ENCODE measurements around the gene BRCA1.

The BRCA1 gene

DNA sequence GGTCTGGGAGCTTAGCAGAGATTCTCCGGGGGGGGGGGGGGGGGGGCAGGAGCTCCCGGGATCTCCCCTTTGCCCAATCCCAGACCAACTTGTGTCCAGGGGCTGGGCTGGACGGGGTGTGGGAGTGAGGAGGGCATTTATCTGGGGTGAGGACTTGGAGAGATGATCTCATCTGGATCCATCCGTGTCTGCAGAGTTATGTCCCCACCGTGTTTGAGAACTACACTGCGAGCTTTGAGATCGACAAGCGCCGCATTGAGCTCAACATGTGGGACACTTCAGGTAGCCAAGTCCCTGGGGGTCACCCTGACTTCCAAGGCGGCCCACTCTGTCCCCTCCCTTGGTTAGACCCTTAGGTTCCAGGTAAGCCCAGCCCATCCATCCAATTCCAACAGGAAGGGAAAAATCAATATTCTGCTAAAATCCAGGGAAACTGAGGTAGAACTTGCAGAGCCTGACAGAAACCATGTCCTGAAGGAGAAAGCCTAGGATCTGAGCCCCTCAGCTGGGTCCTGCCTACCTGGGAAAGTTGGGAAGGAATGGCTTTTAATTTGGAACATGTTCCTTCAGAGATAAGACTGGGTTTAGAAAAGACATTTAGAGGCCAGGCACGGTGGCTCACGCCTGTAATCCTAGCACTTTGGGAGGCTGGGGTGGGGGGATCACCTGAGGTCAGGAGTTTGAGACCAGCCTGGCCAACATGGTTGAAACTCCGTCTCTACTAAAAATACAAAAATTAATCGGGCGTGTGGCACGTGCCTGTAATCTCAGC, 99.2 kb downstream of the BRCA1 start:
- DNase-seq (ENCODE audit: low read depth in 1 of 2, low spot score in 1 of 2) = no peak

DNA sequence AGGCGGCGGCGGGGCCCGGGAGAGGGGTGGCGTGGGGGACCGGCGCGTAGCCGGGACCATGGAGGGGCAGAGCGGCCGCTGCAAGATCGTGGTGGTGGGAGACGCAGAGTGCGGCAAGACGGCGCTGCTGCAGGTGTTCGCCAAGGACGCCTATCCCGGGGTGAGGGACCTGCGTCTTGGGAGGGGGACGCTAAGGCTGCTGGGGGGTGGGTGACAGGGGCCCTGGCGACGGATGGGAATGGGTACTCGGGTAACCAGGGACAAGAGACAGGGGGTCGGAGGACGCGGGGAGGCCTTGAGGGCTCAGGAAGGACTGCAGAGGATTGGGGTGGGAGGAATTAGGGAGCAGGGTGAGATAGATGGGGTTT, 99.9 kb downstream of the BRCA1 start:
- DNase-seq (ENCODE audit: low read depth in 1 of 2, low spot score in 1 of 2) = no peak

DNA sequence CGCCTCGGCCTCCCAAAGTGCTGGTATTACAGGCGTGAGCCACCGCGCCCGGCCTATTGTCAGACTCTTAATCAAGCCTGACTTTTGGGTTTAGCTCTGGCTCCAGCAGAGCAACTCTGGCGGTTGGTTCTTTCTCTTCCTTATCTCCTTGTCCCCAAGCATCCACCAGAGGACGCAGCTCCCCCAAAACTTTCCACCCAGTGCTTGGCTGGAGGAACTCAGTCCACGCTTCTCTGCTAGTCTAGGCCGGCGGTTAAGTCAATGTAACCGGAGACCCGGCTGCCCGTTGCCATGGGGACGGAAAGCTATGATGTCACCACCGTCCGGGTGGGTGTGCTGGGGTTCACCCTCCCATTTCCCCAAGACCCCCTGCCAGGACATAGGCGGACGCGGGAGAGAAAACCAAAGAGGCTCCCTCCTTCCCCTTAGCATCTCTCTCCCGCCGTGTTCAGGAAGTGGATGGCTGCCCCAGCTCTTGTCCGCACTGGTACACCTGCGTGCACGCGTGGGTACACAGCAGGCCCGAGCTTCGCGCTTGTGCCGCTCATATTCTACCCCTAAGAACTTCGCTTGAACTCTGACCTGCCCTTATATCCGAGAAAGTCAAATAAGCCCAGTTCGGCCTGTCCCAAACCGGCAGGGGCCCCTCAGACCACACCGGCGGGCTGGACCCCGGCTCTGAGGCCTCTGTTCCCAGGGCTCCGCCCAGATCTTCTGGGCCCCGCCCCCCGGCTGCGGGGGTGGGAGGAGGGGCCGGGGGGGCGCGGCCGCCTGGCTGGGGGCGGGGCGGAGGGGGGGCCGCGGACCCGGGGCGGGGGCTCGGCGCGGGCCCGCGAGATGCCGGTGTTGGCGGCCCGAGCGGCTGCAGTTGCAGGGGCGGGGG, 100.5 kb downstream of the BRCA1 start, which contains the start of gene RND2:
Gene RND2 (plus strand): TSS at position 825 of the 883 bp plus-strand sequence. CDS start 117 bp downstream, outside the sequence.
- peak; percentile 50 to 68 for DNase-seq (ENCODE audit: low read depth in 1 of 2, low spot score in 1 of 2)

DNA sequence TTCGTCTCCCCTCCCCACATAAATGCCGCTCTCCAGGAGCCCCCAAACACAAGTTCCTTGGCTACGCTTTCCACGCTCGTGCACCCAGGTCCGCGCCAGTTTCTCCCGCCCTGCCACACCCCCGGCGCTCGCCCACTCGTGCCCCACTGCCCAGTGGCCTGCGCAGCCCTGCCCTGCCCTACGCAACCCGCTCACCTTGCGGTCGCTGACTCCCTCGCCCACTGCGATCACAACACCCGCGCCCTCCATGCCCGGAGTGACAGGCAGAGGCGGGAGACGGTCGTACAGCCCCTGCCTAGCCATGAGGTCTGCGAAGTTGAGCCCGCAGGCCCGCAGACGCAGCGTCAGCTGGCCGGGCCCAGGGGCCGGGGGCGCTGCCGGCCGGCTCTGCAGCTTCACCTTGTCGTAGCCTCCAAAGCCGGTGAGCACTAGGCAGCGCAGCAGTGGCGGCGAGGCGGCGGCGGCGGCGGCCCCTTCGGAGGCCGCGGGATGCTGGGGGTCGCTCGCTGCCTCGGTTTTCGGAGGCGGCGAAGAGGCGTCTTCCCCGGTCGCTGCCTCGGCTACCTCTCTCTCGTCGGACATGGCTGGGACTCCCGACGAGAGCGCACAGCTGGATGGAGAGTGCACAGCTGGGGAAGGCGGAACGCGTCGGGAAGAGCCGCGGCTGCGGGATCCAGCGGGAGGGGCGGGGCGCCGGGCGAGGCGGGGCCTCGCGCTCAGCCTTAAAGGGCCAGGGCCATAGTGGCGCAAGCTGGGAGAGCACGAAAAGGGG, 103.2 kb downstream of the BRCA1 start, which contains the start of gene VAT1:
Gene VAT1 (minus strand): TSS at position 645 of the 772 bp plus-strand sequence. CDS start 63 bp downstream, at position 582.
- peak; percentile 34 to 62 for DNase-seq (ENCODE audit: low read depth in 1 of 2, low spot score in 1 of 2)

DNA sequence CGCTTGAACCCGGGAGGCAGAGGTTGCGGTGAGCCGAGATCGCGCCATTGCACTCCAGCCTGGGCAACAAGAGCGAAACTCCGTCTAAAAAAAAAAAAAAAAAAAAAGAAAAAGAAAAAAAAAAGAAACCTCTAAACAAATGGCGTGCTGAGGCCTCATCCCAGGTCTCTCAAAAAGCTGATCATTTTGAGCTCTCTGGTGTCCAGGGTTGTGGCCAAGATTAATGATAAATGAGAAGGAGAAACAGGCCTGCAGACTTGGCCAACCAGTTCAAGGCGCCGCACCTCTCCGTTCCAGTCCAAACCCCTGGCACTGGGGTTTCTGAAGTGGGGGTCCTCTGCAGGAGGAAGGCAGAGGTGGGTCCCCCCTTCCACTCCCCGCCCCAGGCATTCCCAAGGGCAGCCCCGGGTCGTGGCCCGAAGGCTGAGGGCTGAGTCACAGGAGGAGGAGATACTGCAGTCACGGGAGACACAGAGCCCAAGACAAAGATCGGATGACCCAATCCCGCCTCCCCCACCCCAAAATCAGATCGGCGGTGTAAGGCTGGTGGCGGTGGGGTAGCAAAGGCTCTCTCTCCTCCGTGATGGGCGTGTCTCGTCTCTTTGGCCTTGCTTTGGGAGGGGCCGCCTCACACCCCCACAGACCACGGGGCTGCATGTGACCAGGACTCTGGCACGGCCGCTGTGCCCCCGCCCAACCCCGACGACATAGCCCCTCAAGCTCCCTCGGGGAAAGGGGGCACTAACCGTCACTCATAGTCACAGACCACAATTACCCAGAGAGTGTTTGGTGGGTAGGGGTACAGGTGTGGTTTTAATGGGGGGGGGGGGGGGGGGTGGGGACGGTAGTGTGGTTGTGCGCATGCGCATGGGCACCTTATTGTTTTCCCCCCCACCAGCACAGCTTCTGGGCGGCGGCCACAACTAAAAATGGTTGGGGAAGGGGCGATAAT, 104.1 kb downstream of the BRCA1 start:
- DNase-seq (ENCODE audit: low read depth in 1 of 2, low spot score in 1 of 2) = no peak

DNA sequence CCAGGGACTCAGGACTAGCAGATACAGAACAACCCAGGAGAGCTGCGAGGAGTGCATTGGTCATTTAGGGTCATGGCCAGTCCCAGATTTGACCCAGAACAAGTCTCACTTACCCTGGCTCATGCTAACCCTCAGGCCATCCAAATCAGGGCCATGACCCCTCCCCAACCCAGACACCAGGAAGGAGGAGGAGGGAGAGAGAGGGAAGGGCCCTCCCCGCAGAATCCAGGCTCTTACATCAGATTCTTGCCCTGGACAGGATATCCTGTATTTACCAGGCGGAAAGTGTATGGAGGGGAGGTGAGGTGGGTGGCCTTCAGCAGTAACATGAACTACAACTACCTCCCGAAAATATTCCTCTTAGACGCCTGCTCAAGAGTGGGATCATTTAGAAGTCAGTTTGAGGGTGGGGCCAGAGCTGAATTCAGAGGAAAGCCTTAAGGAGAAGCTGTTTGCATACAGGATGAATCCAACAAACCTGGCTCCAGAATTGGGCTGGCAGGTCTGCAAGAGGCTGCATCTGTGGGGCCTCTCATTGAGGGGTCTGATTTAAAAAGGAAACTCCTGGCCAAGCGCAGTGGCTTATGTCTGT, 105.0 kb downstream of the BRCA1 start:
- no peak for DNase-seq (ENCODE audit: low read depth in 1 of 2, low spot score in 1 of 2)

DNA sequence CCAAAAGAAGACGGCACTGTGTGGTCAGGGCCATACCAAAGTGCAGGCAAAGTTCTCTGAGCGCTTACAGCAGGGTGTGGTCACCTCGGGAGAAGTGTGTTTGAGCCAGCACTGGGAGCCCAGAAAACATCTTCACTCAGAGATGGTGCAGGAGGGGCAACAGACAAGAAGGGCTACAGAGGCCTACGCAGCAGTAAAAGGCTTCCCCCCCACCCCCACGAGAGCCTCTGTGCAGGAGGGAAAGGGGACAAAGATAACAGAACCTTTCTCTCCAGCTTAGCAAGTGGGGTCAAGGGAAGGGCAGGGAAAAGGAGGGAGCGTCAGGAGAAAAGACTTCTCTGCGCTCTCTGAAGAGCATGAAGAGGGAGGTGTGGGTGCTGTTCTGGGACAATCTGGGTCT, 105.7 kb downstream of the BRCA1 start:
- no peak for DNase-seq (ENCODE audit: low read depth in 1 of 2, low spot score in 1 of 2)

DNA sequence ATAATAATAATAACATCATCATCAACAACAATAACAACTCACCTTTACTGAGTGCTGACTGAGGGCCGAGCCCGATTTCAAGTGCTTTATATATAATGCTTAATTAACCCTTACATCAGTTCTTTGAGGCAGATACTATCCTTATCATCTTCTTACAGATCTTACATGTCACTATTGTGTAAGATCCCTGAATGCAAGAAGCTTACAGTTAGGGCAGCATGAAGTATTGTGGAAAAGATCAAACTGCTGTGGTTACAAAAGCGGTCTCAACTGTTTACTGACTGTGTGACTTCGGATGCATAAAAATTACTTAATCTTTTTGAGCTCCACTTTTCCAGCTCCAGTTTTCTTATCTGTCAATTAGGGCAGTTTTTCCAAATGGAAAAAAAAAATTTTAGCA, 106.2 kb downstream of the BRCA1 start:
- DNase-seq (ENCODE audit: low read depth in 1 of 2, low spot score in 1 of 2) = no peak

DNA sequence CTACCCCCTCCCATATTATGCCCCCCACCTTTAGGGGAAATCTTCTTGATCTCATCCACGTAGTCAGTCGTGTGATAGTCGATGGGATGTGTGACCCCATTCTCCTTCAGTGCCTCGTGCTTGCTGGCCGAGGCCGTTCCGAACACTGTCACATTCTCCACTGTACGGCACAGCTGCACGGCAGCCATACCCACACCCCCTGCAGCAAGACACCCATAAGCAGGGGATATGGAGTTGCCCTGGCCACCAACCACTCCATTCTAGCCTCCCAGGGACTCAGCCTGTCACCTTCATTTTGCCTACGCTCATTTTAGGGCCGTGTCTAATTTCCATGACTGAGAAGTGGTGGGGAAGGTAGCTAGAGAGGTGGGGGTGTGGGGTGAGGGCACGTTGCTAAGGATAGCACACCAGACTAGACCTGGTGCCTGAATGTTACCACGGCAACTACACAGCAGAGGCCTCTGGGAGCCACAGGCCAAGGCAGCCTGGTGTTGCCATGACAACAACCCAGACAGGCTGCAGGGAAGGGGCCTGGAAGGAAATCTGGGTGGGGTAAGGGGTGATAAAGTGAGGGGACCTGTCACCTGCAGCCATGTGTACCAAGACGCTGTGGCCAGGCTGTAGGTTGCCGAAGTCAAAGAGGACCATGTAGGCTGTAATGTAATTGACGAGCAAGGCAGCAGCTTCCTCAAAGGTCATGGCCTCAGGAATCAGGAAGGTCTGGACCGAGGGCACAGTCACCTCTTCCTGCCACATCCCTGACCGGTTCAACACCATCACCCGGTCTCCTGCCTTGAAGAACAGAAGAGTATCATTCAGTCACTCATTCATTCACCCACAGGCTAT, 106.9 kb downstream of the BRCA1 start:
- DNase-seq (ENCODE audit: low read depth in 1 of 2, low spot score in 1 of 2) = no peak

DNA sequence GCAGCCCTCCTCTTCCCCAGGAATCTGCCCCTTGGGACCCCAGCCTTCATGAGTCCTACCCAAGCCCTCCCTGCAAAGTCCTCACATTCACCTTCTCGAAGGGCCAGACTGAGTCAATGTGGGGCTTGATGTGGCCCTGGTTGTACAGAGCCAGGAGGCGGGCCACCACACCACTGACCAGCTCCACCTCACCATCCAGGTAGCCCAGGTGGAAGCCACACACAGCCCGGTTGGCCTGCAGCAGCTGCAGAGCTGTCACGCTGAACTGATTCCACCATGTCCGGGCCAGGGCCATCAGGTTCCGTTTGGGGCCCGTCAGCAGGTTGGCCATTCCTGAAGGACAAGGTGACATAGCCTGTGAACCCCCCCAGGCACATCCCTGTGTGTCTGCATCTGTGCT, 108.9 kb downstream of the BRCA1 start:
- no peak for DNase-seq (ENCODE audit: low read depth in 1 of 2, low spot score in 1 of 2)

DNA sequence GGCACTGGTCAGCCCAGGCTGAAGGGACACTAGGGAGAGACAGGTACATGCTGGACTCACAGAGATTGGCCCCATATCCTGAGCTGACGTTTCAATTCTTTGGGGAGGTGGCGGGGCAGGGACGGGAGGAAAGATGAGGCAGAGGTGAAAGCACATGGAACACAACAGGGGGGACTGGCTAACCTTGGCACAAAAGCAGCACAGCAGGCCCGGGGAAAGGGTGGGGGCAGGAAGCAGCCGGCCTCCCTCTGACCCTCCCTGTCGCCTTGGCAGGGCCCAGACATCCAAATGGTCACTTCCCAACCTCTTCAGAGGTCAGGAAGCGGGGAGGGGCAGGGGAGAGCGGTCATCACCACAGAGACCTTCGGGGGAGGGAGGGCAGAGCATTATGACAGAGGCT, 109.6 kb downstream of the BRCA1 start:
- no peak for DNase-seq (ENCODE audit: low read depth in 1 of 2, low spot score in 1 of 2)

DNA sequence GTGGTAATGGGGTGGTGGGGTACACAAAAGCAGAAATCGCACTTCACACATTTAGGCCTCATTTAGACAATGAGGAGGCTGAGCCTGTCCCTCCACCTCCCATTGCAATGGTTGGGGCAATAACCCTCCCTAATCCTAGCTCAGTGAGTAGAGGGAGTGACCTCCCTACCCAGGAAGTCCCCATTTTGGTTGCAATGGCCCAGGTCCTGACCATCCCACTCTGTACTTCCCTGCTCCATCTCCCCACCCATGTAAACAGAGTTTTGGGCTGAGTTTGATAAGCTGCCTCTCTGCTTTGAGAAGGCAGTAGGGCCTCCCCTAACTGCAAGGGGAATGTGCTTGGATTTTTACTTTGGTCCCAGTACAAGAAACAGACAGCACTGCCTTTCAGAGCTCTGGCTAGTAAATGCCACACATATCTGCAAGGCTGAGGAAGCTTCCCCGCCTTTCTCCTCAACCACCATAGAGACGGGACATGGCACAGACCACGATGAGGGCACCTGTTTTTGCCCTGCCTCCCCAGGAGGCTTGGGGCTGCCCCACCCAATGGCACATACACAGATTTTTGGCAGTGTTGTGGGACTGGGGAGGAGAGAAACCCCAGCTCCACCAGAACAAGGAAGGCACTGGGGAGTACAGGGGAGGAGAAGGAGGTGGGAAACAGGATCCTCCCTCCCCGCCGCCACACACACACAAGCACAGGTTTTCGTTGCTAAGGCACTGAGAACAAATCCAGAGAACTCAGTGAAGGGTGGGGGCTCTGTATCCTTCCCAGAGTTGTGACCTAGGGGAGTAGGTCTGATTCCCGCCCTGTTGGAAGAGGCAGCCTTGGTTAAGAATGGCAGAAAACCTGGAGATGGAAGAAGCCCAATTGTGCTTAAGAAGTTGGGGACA, 110.3 kb downstream of the BRCA1 start:
- no peak for DNase-seq (ENCODE audit: low read depth in 1 of 2, low spot score in 1 of 2)

DNA sequence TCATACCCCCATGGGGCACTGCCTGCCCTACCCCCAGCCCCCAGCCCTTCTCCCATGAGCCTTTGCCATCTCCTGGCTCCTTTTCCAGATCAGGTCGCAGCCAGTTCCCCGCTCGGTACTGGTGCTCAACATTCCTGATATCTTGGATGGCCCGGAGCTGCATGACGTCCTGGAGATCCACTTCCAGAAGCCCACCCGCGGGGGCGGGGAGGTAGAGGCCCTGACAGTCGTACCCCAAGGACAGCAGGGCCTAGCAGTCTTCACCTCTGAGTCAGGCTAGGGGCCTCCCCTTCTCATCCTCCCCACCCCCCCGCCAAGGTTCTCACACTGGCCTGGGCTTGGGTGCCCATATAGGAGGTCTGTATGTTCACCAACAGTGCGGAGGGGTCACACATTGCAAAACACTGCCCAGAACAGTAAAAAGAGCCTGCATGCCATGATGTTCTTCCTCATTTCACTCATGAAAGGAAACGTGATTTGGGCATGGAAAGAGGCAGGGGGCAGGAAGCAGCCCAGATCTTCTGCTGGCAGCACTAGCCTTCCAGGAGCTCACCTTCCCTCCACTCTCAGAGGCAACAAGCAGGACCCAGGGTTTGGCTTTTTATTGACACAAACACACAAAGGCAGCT, 111.0 kb downstream of the BRCA1 start:
- DNase-seq (ENCODE audit: low read depth in 1 of 2, low spot score in 1 of 2) = no peak

DNA sequence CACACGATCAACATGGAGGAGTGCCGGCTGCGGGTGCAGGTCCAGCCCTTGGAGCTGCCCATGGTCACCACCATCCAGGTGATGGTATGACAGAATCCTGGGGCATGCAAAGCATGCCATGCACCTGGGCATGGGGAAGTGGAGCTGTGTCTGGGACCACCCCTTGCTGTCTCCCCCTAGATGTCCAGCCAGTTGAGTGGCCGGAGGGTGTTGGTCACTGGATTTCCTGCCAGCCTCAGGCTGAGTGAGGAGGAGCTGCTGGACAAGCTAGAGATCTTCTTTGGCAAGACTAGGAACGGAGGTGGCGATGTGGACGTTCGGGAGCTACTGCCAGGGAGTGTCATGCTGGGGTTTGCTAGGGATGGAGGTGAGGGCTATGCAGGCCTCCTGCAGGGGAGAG, 111.9 kb downstream of the BRCA1 start:
- DNase-seq (ENCODE audit: low read depth in 1 of 2, low spot score in 1 of 2) = no peak

DNA sequence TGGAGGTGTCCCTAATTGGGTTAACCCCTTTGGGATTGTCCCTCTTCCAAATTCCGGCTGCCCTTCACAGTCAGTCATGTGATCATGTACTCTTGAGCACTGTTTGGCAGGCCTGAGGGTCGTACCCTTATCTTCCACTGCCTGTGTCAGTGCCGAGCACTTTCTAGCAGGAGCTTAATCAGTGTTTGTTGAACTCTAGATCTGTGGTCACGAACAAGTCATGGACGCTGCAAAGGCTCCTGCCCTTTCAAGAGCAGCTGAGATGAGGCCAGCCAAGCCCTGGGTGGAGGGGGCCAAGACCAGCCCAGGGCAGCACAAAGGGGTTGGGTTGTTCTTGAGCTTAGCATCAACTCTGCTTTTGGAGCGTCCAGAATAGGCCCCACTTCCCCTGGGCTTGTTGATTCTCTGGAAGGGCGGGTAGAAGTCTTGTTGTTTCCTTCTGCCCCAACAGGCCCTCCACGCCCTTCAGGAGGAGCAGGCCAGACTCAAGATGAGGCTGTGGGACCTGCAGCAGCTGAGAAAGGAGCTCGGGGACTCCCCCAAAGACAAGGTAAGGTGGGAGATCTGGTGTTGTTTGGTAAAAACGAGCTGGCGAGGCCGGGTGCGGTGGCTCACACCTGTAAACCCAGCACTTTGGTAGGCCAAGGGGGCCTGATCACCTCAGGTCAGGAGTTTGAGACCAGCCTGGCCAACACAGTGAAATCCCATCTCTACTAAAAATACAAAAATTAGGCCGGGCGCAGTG, 113.3 kb downstream of the BRCA1 start:
- DNase-seq (ENCODE audit: low read depth in 1 of 2, low spot score in 1 of 2) = no peak

DNA sequence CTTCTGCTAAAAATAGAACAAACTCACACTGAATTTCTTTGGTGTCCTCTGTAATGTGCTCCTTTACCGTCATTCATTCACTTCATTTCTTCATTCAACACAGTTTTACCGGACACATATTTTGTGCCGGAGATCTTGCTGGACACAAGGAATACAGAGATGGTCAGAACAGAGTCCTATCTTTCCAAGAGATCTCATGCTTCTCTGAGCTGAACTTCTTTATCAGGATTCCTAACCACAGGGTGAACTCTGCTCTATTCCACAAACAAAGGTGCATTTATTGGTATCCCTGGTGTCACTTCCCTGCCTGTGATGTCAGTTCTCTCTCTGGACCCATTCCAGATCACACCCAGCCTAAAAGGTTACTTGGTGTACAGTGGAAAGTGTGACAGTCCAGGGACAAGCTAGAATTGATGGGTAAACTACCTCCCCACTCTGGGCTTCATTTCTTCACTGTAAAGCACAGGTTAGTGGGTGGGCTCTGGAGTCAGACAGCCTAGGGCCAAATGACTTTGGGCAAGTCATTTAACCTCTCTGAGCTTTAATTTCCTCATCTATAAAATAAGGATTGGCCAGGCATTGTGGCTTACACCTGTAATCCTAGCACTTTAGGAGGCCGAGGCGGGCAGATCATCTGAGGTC, 114.4 kb downstream of the BRCA1 start:
- DNase-seq (ENCODE audit: low read depth in 1 of 2, low spot score in 1 of 2) = no peak

Data from stimulated activated CD4-positive, alpha-beta T cell treated with anti-CD3 and anti-CD28 coated beads, Interleukin-15, amount 100 ng/mL, for 1 hour (primary cell).